GM23338 (cell line): ENCODE data around the gene SORBS1.

Experiments used
- ETS1 ChIP-seq: IDR thresholded peaks from 2 replicates; pipeline ENCODE4 v1.6.1; 2016; ENCODE audit warnings: antibody characterized with exemption
- EZH2 ChIP-seq: fragments of 200-600 bp; sonication (generic); IDR thresholded peaks from one replicate; pipeline ENCODE4 v1.8.0; 2017; ENCODE audit warnings: antibody characterized with exemption, mild to moderate bottlenecking, low read depth; ENCODE audit not compliant: unreplicated experiment
- TF ChIP-seq, protein P1 (sequence below), 2 experiments: fragments of 200-600 bp in 1 of 2; sonication (generic) in 1 of 2; conservative IDR thresholded peaks; 2 replicates each; pipeline versions ENCODE4 v1.5.1 to v1.6.1; 2016 to 2017; ENCODE audit warnings: antibody characterized with exemption in 2 of 2, low read depth in 2 of 2, mild to moderate bottlenecking in 2 of 2, moderate library complexity in 1 of 2

- TF ChIP-seq EZH2 (no peak), ETS1 (no peak)
- TF ChIP-seq, protein P1, sequence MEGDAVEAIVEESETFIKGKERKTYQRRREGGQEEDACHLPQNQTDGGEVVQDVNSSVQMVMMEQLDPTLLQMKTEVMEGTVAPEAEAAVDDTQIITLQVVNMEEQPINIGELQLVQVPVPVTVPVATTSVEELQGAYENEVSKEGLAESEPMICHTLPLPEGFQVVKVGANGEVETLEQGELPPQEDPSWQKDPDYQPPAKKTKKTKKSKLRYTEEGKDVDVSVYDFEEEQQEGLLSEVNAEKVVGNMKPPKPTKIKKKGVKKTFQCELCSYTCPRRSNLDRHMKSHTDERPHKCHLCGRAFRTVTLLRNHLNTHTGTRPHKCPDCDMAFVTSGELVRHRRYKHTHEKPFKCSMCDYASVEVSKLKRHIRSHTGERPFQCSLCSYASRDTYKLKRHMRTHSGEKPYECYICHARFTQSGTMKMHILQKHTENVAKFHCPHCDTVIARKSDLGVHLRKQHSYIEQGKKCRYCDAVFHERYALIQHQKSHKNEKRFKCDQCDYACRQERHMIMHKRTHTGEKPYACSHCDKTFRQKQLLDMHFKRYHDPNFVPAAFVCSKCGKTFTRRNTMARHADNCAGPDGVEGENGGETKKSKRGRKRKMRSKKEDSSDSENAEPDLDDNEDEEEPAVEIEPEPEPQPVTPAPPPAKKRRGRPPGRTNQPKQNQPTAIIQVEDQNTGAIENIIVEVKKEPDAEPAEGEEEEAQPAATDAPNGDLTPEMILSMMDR (conservative IDR thresholded peaks at IDR 0.05; ENCODE audit: low read depth in 2 of 2) = no peak
These were observed 47.2 kb downstream of the SORBS1 start for GRCh38 chr10:95513941-95514392.
